ENCODE results near the gene CFDP1.

The CFDP1 gene

GRCh38 chr16:75263291-75263962, 169.9 kb downstream of the CFDP1 start:
- DNase-seq = no peak

DNA sequence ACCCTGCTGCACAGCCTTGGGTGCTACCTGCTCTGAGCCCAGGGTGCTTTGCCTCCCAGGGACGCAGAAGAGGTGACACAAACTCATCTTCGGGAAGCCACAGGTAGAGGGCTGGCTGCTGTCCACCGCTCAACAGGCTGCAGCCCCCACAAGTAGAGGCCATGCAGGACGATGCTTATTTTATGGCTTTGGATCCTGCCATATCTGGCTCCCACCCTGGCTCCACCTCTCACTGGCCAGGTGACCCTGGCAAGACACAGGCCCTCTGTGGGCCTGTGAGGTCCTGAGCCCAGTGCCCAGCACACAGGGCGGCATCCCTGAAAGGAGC, 170.5 kb downstream of the CFDP1 start:
- DNase-seq = no peak

DNA sequence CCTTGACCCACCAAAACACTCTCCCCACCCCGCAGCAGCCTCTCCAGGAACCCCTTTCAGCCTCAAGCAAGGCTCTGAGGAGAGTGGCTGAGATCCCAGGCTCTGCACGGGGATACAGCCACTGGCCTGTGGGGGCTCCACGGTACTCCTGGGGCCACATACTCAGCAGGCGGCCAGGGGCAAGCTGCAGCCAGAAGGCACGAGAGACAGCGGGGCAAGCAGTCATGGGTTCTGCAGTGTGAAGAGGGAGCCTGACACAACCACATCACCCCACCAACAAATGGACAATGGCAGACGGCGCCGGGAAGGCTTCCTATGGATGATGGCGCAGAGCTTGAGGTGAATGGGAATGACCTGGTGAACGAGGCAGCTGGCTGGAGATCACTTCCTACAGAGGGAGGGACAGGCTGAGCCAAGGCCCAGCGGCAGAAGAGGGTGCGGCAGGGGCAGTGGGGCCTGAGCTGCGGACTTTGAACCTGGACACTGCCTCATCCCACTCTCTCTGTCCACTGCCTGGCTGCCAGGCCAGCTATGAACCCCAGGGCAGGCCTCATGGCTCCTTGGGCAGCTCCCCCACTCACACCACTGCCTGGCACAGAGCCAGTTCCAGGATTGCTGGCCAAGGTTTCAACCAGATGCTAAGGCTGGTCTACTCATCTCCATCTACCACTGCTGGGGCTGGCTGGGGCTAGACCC, 171.1 kb downstream of the CFDP1 start:
- no peak for DNase-seq

DNA sequence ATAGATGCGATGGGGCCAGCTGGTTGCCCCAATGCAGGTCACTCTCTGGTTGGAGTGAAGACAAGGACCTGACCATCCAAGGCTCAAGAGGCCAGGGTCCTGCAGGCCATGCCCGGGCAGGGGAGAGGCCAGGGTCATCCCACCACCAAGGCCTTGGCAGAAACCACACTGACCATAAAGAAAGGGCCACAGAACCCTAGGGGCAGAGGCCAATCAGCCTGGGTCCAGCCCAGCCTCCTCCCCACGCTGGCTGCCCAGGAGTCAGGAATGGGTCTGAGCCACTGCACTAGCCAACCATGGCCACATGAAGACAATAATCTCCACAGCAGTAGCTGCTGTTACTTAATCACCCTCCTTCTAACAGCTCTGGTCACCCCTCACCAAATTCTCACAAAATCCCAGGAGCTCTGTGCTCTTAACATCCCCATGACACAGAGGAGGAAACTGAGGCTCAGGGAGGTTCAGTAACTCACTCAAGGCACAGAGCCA, 171.7 kb downstream of the CFDP1 start:
- no peak for DNase-seq

- no peak for DNase-seq
Observed at GRCh38 chr16:75260851-75261589, 172.3 kb downstream of the CFDP1 start.

- DNase-seq = no peak
Observed at GRCh38 chr16:75258807-75259141, 174.5 kb downstream of the CFDP1 start.

DNA sequence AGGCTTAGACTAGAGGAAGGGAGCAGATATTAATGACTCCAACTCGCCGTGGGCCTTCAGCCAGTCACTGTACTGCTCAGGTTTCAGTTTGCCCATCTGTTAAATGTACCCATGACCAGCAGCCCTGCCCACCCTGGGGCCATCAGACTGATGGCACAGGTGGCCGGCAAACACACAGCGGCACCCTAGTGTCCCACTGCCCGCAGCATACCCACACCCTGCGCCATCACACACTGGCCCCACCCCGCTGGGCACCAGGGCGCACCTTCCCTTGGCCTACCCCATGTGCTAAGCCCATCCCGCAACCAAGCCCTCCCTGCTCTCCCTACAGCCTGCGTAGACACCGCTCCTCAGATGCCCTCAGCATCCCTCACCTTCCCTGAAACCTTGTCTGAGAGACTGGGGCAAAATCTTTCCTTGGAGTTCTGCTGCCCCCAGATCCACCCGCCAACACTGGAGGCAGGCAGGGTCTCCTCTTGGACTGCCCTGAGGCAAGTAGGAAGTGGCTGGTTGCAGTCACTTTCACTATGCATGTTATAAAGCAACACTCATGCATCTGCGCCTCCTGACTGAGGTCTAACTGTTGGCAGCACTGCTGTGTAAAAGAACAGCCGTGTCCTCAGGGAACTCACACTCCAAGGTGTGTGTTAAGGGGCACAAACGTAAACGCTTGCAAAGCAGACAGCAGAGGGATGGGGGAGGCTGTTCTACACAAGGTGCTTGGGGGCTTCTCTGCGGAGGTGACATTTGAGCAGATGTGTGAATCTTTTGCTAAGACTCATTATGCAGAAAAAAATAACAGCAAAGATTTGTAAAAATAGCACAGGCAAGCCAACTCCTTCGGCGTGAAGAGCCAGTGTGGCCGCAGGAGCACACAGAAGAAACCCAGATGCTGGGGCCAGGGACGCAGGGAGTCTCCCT, 175.2 kb downstream of the CFDP1 start:
- DNase-seq = no peak

DNA sequence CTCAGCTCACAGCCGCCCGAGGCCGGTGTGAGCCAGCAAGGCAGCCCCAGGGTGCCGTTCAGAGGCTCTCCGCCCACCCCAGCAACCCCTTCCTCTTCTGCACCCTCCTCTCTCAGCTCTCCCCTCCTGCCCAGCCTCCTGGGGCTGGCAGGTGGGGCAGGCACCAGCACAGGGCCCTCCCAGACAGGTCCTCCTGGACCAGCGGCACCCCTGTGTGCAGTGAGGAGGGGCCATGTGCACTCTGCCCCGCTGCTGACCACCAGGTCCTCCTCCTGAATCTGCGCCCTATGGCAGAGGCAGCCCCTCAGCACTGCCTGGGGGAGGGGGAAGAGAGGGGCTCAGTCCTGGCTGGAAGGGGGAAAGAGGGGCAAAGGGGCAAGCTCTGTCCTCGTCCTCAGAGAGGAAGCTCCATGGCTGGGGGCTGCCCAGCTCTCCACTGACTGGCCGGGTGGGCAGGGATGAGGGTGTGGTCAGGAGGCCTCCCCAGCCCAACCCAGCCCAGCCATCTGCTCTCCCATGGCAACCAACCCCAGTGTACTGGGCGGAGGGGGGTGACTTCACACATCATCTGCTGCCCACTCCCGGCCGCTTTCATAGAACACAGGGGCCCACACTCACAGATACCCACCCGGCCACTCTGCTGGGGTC, 176.5 kb downstream of the CFDP1 start:
- DNase-seq = peak; percentile 49

GRCh38 chr16:75256059-75256571, 177.2 kb downstream of the CFDP1 start:
- DNase-seq = no peak

DNA sequence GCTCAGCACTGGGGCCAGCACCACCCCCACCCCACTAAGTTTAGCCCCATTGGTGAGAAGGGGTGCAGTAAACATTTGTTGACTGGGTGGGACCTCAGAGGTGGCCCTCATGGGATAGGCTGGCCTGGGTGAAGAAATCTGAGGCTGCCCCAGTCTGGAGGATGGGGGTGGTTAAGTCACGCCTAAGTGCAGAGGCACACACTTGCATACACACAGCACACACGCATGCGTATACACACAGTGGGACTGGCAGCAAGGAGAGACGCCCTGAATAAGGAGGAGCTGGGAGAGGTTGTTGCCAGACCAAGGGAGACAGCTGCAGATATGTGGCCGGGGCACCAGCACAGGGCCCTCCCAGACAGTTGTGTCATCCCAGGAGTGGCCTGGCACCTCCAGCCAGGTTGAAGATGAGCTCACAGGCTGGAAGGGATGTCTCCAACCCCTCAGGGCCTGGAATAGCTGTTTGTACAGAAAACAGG, 178.9 kb downstream of the CFDP1 start:
- DNase-seq = peak; percentile 86

DNA sequence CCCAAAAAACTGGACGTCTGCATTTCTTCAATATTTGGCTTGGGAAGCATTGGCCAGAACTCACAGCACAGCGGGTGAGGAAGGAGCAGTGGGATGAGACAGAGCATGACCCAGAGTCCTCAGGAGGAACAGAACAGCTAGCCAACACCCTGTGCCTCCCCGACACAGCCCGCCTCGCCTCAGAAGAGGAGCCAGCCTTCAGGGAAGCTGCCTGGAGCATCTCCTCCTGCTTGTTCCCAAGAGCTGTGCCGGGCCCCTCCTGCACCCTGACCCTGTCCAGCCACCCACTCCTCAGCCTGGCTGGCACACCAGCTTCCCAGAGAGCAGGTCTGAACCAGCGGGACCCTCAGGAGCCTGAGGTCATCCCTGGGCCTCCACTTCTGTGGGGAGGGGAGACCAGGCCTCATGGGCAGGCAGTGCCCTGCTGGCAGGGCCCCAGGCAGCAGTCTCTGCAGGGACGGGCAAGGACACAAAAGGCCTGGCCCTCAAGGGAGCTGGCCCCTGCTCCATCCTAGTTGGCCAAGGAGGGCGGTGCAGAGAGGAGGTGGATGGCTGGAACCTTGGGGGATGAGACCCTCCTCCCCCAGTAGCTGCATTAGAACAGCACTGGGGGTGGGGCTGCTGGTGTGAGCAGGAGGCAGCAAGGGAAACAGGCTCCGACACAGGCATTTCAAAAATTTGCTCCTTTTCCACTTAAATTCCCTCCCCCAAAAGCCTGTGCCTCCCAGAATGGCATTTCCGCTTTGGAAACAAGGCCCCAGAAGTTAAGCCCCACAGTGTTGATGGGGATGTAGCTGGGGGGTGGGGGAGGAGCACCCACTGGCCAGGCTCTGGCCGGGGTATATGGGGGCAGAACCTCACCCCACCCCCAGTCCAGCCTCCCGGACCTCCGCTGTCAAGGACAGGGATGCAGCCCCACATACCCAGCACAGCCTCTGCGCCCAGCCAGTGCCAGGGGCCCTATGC, 180.1 kb downstream of the CFDP1 start:
- DNase-seq = peak; percentile 94

GRCh38 chr16:75252049-75252864, 181.0 kb downstream of the CFDP1 start:
- no peak for DNase-seq

DNA sequence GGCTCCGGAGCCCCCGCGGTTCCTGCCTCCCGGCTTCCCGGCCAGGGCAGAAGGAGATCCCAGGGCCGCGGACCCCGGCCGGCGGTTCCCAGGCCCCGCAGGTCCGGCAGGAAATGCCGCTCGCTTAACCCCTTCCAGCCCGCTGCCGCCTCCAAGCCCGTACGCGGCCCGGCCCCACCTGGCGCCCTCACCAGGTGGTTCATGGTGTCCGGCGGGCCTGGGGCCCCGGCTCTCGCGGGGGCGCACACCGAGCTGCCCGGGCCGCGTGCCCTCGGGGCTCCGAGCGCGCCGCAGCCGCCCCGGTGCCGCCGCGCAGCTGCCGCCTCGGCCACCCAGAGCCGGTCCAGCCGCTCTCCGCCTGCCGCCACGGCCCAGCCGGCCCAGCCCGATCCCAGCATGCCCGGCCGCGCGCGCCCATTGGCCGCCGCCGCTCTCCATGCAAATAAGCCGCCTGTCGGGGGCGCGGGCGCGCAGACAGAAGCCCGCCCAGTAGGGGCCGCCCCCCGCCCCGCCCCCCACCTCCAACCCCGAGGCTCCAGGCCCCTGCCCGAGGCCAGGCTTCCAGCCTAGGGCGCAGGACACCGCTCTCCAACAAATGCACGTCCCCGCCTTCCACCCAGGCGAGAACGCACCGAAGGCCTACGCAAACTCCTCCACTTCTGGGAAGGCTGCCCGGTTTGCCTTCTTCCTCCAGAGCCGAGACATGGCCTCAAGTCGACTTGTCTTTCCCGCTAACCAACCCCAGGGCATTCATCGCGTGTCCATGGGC, 181.8 kb downstream of the CFDP1 start, which contains the start of gene BCAR1:
BCAR1 (minus strand) TSS at position 345 of the 769 bp plus-strand sequence; CDS start at position 203, 142 bp downstream.
- peak; percentile 93 for DNase-seq

GRCh38 chr16:75250809-75251279, 182.5 kb downstream of the CFDP1 start:
- DNase-seq = no peak

- peak; percentile 46 for DNase-seq
Observed at GRCh38 chr16:75250089-75250808, 183.1 kb downstream of the CFDP1 start.

DNA sequence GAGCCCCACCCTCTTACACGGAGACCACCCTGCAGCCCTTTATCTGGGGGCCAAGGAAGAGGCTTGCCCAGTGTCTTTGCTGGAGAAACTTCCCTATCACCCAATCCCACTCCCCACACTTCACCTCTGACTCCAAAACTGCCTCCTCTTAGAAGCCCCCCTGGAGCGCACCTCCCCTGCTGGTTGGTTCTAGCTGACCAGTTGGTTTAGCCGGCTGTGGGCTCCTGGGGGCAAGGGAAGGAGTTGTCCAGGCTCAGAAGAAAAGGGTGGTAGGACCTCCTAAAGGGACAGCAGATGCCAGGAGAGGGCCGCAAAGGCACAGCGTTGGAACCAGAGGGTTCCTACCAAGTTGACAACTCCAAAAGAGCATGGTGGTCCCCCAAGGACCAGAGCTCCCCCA, 183.9 kb downstream of the CFDP1 start:
- DNase-seq = no peak

- no peak for DNase-seq
Observed at GRCh38 chr16:75248536-75249380, 184.5 kb downstream of the CFDP1 start.

Data from EL (cell line).